Measurements from ENCODE around the gene COL20A1. TPM values are rescaled to one million over a fixed set of nuclear protein-coding genes. Genes with fewer than 3 reads are reported as not detected.

Gene COL20A1
- total and polyA plus RNA-seq, 4 donors = 0.06 to 0.09 TPM; not detected in 2

DNA sequence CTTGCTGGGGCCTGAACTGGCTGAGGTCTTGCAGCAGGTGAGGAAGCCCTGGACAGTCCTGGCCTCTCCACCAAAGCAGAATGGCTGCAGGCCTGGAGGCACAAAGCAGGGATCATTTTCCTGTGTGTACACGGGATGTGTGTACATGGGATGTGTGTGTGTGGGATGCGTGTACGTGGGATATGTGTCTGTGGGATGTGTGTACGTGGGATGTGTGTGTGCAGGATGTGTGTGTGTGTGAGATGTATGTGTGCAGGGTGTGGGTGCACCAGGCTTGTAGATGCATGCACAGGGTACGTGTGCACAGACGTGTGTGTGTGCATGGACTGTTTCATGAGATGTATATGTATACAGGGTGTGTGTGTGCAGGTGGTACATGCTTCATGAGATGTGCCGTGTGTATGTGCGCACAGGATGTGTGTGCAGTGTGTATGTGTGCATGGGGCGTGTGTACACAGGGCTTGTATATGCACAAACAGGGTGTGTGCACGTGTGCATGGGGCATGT, 76.1 kb downstream of the COL20A1 start:
- no peak for ATAC-seq (ENCODE audit: insufficient read depth, low FRiP score)
- no peak for TF ChIP-seq CTCF (IDR thresholded peaks at IDR 0.05; ENCODE audit: control extremely low read depth, extremely low read depth)
- no peaks in the 10 kb centered on the region for H3K36me3 ChIP-seq (ENCODE audit: control insufficient read depth in 4 of 4, insufficient read depth in 4 of 4, low read length in 4 of 4)
- H3K27ac ChIP-seq (ENCODE audit: low read depth in 1 of 2, low read length in 1 of 2) = no peak overlapping the region
- peaks cover 0 to 16% (median 3%) of the 10 kb centered on the region in 5 donors for H3K4me1 ChIP-seq (ENCODE audit: control insufficient read depth in 5 of 5, insufficient read depth in 5 of 5, low read length in 5 of 5)
- peaks cover 0 to 4% (median 0%) of the 10 kb centered on the region in 4 donors for H3K9me3 ChIP-seq (ENCODE audit: control insufficient read depth in 4 of 4, insufficient read depth in 3 of 4, low read length in 3 of 4)
- H3K27me3 ChIP-seq (ENCODE audit: control insufficient read depth in 3 of 3, insufficient read depth in 3 of 3, low read length in 2 of 3) = peaks cover 0 to 17% (median 11%) of the 10 kb centered on the region in 3 donors
- no peak for DNase-seq
- H3K4me3 ChIP-seq = no peak overlapping the region
- WGBS, 2 donors = 88 to 89% methylated on average over 10 of the region's 10 CpGs
- no peak overlapping the region for H3K9ac ChIP-seq (ENCODE audit: insufficient read depth in 1 of 2, low read length in 2 of 2)

GRCh38 chr20:63369724-63370617, 77.0 kb downstream of the COL20A1 start:
- H3K4me3 ChIP-seq = no peak overlapping the region
- no peaks in the 10 kb centered on the region for H3K36me3 ChIP-seq (ENCODE audit: control insufficient read depth in 4 of 4, insufficient read depth in 4 of 4, low read length in 4 of 4)
- H3K27me3 ChIP-seq (ENCODE audit: control insufficient read depth in 3 of 3, insufficient read depth in 3 of 3, low read length in 2 of 3) = peaks cover 0 to 24% (median 11%) of the 10 kb centered on the region in 3 donors
- WGBS, 2 donors = 62 to 67% methylated on average over 20 to 24 of the region's 24 CpGs
- no peak for DNase-seq
- H3K9ac ChIP-seq (ENCODE audit: insufficient read depth in 1 of 2, low read length in 2 of 2) = no peak overlapping the region
- H3K4me1 ChIP-seq (ENCODE audit: control insufficient read depth in 5 of 5, insufficient read depth in 5 of 5, low read length in 5 of 5) = peaks cover 0 to 16% (median 3%) of the 10 kb centered on the region in 5 donors
- H3K27ac ChIP-seq (ENCODE audit: low read depth in 1 of 2, low read length in 1 of 2) = no peak overlapping the region
- no peak for TF ChIP-seq CTCF (IDR thresholded peaks at IDR 0.05; ENCODE audit: control extremely low read depth, extremely low read depth)
- no peak for ATAC-seq (ENCODE audit: insufficient read depth, low FRiP score)
- H3K9me3 ChIP-seq (ENCODE audit: control insufficient read depth in 4 of 4, insufficient read depth in 3 of 4, low read length in 3 of 4) = peaks cover 0 to 4% (median 0%) of the 10 kb centered on the region in 4 donors

DNA sequence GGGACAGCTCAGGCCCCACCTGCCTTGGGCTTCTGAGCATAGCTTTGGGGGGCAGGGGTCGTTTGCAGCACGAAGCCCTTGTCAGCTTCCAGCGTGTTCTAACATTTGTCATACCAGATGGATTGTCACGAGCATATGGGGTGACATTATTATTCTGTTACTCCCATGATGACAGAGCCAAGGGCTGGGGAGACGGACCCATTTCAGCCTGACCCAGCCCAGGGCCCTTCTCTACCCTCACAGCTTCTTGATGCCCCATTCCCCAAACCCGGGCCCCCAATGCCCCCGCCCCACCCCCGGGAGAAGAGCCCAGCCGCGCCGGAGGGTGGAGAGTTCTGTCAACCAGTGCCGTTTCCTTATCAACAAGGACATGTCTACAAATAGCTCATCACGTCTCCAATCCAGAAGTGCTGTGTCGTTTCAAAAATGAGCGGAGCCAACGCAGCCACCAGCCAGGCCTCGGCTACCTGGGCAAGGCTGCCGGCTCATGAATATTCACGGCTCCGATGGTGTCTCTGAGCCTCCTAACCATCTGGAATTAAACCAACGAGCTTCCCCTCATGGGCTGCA, 77.7 kb downstream of the COL20A1 start:
- peaks cover 0 to 27% (median 11%) of the 10 kb centered on the region in 3 donors for H3K27me3 ChIP-seq (ENCODE audit: control insufficient read depth in 3 of 3, insufficient read depth in 3 of 3, low read length in 2 of 3)
- H3K27ac ChIP-seq (ENCODE audit: low read depth in 1 of 2, low read length in 1 of 2) = no peak overlapping the region
- H3K4me1 ChIP-seq (ENCODE audit: control insufficient read depth in 5 of 5, insufficient read depth in 5 of 5, low read length in 5 of 5) = peaks cover 0 to 16% (median 3%) of the 10 kb centered on the region in 5 donors
- peaks cover 0 to 4% (median 0%) of the 10 kb centered on the region in 4 donors for H3K9me3 ChIP-seq (ENCODE audit: control insufficient read depth in 4 of 4, insufficient read depth in 3 of 4, low read length in 3 of 4)
- H3K4me3 ChIP-seq = no peak overlapping the region
- no peaks in the 10 kb centered on the region for H3K36me3 ChIP-seq (ENCODE audit: control insufficient read depth in 4 of 4, insufficient read depth in 4 of 4, low read length in 4 of 4)
- H3K9ac ChIP-seq (ENCODE audit: insufficient read depth in 1 of 2, low read length in 2 of 2) = peak overlapping the region in 1 of 2 donors; percentile 28
- TF ChIP-seq CTCF (IDR thresholded peaks at IDR 0.05; ENCODE audit: control extremely low read depth, extremely low read depth) = no peak
- DNase-seq = no peak
- no peak for ATAC-seq (ENCODE audit: insufficient read depth, low FRiP score)
- WGBS, 2 donors = 28 to 43% methylated on average over 21 of the region's 21 CpGs
